GM23248 (cell line): ENCODE results near the gene FAM234A. TPM values are rescaled to one million over a fixed set of nuclear protein-coding genes. Genes with fewer than 3 reads are reported as not detected.

Source experiments
- DNase-seq: peaks from one replicate; pipeline ENCODE4 v3.0.0-alpha.2; 2015
- H2AFZ ChIP-seq: fragments of 200-600 bp; sonication (generic); 2 replicates; pipeline ENCODE4 v1.6.1; 2016; ENCODE audit warnings: antibody characterized with exemption
- H3F3A ChIP-seq: fragments of 200-600 bp; sonication (generic); 2 replicates; pipeline ENCODE4 v1.6.1; 2016; ENCODE audit warnings: mild to moderate bottlenecking, antibody characterized with exemption, mixed run types; ENCODE audit not compliant: insufficient read depth
- H3K27ac ChIP-seq: fragments of 200-600 bp; sonication (generic); 2 replicates; pipeline ENCODE4 v1.5.1; 2016; ENCODE audit warnings: mild to moderate bottlenecking
- H3K27me3 ChIP-seq: fragments of 200-600 bp; sonication (generic); replicated peaks from 2 replicates; pipeline ENCODE4 v1.6.1; 2016; ENCODE audit warnings: mild to moderate bottlenecking; ENCODE audit not compliant: insufficient read depth
- H3K36me3 ChIP-seq: fragments of 200-600 bp; sonication (generic); 2 replicates; pipeline ENCODE4 v1.6.1; 2016; ENCODE audit warnings: low read depth, mild to moderate bottlenecking
- H3K4me1 ChIP-seq: fragments of 200-600 bp; sonication (generic); 2 replicates; pipeline ENCODE4 v1.6.1; 2016; ENCODE audit warnings: mild to moderate bottlenecking; ENCODE audit not compliant: insufficient read depth
- H3K4me2 ChIP-seq: fragments of 200-600 bp; sonication (generic); one replicate; pipeline ENCODE4 v1.6.1; 2016; ENCODE audit warnings: mild to moderate bottlenecking; ENCODE audit not compliant: unreplicated experiment
- H3K4me3 ChIP-seq: fragments of 200-600 bp; sonication (generic); 2 replicates; pipeline ENCODE4 v1.5.1; 2016; ENCODE audit warnings: mild to moderate bottlenecking
- H3K79me2 ChIP-seq: fragments of 200-600 bp; sonication (generic); 2 replicates; pipeline ENCODE4 v1.6.1; 2016; ENCODE audit warnings: mild to moderate bottlenecking; ENCODE audit not compliant: insufficient read depth
- H3K9ac ChIP-seq: fragments of 200-600 bp; sonication (generic); 2 replicates; pipeline ENCODE4 v1.6.1; 2016; ENCODE audit warnings: mild to moderate bottlenecking
- H3K9me2 ChIP-seq: fragments of 200-600 bp; sonication (generic); 2 replicates; pipeline ENCODE4 v1.6.1; 2016; ENCODE audit warnings: mixed run types, mild to moderate bottlenecking, moderate library complexity; ENCODE audit not compliant: insufficient read depth
- H3K9me3 ChIP-seq: fragments of 200-600 bp; sonication (generic); one replicate; pipeline ENCODE4 v1.6.1; 2017; ENCODE audit warnings: low read depth
- H4K20me1 ChIP-seq: fragments of 200-600 bp; sonication (generic); 2 replicates; pipeline ENCODE4 v1.6.0; 2016; ENCODE audit not compliant: insufficient read depth
- EZH2 ChIP-seq: fragments of 200-600 bp; sonication (generic); IDR thresholded peaks from 2 replicates; pipeline ENCODE4 v1.6.1; 2018; ENCODE audit warnings: antibody characterized with exemption, mild to moderate bottlenecking; ENCODE audit not compliant: insufficient read depth, poor library complexity, severe bottlenecking
- EZH2phosphoT487 ChIP-seq: fragments of 200-600 bp; sonication (generic); IDR thresholded peaks from 2 replicates; pipeline ENCODE4 v1.6.1; 2018; ENCODE audit warnings: antibody characterized with exemption, moderate library complexity, mild to moderate bottlenecking, low read depth; ENCODE audit not compliant: insufficient read depth
- WGBS, 2 experiments: methylation state at CpG; one replicate each; pipeline ENCODE4 v1.1.6; 2015 to 2017; ENCODE audit warnings: low lambda C conversion rate in 2 of 2, low coverage in 1 of 2; ENCODE audit errors: missing lambda C conversion rate in 2 of 2; 5-methylcytosine and 5-hydroxymethylcytosine counted together
- in situ Hi-C: fragments of 300-500 bp; cut with MboI; formaldehyde crosslinking; loops from 2 replicates; pipeline ENCODE4 v1.15.0; 2020
- polyA plus RNA-seq: library from polyadenylated mRNA; unstranded; fragments of >200 nt; fragmentation: Nextera tagmentation; extraction: Ambion mirVana; gene quantifications from 2 replicates; pipeline ENCODE4 v1.2.1, GENCODE V29; 2016
- total RNA-seq: library from RNA; depleted of rRNA; stranded (reverse); fragments of >200 nt; shearing (Covaris generic); gene quantifications from 2 replicates; pipeline ENCODE4 v1.2.3, GENCODE V29; 2014

The FAM234A gene
- total and polyA plus RNA-seq, 2 experiments from 2014 or later: 113 to 165 TPM

DNA sequence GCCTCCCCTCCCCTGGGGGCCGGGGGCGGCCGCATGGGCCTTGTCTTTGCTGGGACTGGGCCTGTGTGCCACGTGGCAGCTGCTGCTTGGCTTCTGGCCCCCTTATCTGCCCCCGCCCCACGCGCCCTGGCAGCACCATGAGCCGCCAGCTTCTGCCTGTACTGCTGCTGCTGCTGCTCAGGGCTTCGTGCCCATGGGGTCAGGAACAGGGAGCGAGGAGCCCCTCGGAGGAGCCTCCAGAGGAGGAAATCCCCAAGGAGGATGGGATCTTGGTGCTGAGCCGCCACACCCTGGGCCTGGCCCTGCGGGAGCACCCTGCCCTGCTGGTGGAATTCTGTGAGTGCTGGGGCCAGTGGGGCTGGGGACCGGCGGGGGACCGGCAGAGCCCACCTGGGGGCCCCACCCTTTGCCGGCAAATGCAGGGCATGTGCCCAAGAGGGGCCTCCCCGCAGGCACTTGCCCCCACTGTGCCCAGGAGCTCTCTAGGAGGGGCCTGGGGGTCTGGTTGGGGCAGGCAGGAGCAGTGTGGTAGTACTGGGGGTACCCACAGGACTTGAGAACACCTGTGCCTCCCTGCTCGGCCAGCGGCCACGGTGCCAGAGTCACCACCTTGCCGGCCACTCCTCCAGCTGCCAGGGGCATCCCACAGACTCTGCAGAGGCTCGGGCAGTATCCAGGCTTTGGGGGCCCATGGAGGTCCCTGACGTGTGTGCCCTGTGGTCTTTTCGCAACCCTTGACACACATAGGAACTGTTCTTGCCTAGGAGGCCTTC, 48.6 kb downstream of the FAM234A start, which contains the start of gene PDIA2:
Gene PDIA2 (plus strand): TSS at position 132 of the 773 bp plus-strand sequence. CDS start 6 bp downstream, at position 138.
- Histone ChIP-seq H3F3A (no peaks in the 10 kb centered on the region), H3K36me3 (no peaks in the 10 kb centered on the region), H3K9ac (no peak within 1 kb of the TSS), H3K4me3 (no peak within 1 kb of the TSS), H3K9me3 (no peaks in the 10 kb centered on the region), H3K9me2 (no peaks in the 10 kb centered on the region), H3K27me3 (0 out of 2 replicates have a peak, but pooled peaks cover 9% of the 10 kb centered on the region), H3K79me2 (no peaks in the 10 kb centered on the region), H4K20me1 (no peaks in the 10 kb centered on the region), H3K4me1 (no peaks in the 10 kb centered on the region), H3K4me2 (no peak within 1 kb of the TSS), H3K27ac (no peak within 1 kb of the TSS), H2AFZ (no peak within 1 kb of the TSS)
- in situ Hi-C loops: no loop called here
- no peak for TF ChIP-seq EZH2
- TF ChIP-seq EZH2phosphoT487: no peak
- no peak for DNase-seq
- WGBS, 2 experiments: 74 to 78% methylated on average over 15 to 25 of the region's 25 CpGs

DNA sequence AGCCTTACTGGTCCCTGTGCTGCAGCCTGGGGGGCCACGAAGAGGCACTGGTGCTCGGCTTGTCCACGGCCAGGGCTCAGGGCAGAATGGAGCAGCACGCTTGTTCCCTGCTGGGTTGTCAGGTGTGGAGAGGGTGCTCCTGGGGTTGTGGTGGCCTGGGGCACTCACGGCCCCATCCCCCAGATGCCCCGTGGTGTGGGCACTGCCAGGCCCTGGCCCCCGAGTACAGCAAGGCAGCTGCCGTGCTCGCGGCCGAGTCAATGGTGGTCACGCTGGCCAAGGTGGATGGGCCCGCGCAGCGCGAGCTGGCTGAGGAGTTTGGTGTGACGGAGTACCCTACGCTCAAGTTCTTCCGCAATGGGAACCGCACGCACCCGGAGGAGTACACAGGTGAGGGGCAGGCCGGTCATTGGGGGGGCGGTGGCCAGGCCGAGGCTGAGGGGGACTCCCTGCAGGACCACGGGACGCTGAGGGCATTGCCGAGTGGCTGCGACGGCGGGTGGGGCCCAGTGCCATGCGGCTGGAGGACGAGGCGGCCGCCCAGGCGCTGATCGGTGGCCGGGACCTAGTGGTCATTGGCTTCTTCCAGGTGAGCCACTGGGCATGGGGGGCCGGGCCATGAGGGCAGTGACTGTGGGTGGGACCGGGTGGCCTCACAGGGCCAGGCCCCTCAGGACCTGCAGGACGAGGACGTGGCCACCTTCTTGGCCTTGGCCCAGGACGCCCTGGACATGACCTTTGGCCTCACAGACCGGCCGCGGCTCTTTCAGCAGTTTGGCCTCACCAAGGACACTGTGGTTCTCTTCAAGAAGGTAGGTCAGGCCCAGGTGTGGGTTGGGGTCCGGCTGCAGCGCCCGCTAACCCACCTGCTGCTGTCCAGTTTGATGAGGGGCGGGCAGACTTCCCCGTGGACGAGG, 49.8 kb downstream of the FAM234A start:
- in situ Hi-C loops: no loop called here
- H3K4me2 ChIP-seq: no peak overlapping the region
- 95% methylated on average over 40 to 52 of the region's 52 CpGs for WGBS, 2 experiments
- H3K4me3 ChIP-seq: no peak overlapping the region
- TF ChIP-seq EZH2 (no peak), EZH2phosphoT487 (no peak)
- no peaks in the 10 kb centered on the region for H3K9me3 ChIP-seq
- H3K79me2 ChIP-seq: no peaks in the 10 kb centered on the region
- H3K27me3 ChIP-seq: 0 out of 2 replicates have a peak, but pooled peaks cover 9% of the 10 kb centered on the region
- H3K27ac ChIP-seq: no peak overlapping the region
- H3K9me2 ChIP-seq: no peaks in the 10 kb centered on the region
- no peaks in the 10 kb centered on the region for H4K20me1 ChIP-seq
- no peak for DNase-seq
- no peaks in the 10 kb centered on the region for H3K36me3 ChIP-seq
- no peaks in the 10 kb centered on the region for H3F3A ChIP-seq
- H3K9ac ChIP-seq: no peak overlapping the region
- H3K4me1 ChIP-seq: no peaks in the 10 kb centered on the region
- H2AFZ ChIP-seq: no peak overlapping the region

DNA sequence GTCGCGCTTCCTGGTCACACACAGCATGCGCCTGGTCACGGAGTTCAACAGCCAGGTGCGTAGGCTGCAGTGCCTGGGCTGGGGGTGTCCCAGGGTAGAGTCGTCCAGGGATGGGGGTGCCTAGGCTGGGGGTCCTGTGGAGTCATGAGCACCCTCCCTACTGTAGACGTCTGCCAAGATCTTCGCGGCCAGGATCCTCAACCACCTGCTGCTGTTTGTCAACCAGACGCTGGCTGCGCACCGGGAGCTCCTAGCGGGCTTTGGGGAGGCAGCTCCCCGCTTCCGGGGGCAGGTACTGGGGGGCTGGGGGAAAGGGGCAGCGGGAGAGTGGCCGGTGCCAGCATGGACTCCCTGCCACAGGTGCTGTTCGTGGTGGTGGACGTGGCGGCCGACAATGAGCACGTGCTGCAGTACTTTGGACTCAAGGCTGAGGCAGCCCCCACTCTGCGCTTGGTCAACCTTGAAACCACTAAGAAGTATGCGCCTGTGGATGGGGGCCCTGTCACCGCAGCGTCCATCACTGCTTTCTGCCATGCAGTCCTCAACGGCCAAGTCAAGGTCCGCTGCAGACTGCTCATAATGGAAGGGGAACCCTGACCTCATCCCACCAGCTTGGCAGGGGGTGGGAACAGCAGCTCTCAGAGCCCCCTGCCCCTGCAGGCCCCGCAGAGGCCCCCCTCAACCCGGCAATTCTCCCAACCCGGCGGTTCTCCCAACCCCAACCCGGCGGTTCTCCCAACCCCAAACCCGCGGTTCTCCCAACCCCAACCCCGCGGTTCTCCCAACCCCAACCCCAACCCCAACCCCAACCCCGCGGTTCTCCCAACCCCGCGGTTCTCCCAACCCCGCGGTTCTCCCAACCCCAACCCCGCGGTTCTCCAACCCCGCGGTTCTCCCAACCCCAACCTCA, 50.8 kb downstream of the FAM234A start:
- Histone ChIP-seq H3K9me2 (no peaks in the 10 kb centered on the region), H3K79me2 (no peaks in the 10 kb centered on the region), H3K4me2 (no peak overlapping the region), H3K27ac (no peak overlapping the region), H3K36me3 (no peaks in the 10 kb centered on the region), H3K4me1 (no peaks in the 10 kb centered on the region), H3F3A (no peaks in the 10 kb centered on the region), H3K4me3 (no peak overlapping the region), H3K9ac (no peak overlapping the region), H3K9me3 (no peaks in the 10 kb centered on the region), H4K20me1 (no peaks in the 10 kb centered on the region), H2AFZ (no peak overlapping the region), H3K27me3 (0 out of 2 replicates have a peak, but pooled peaks cover 7% of the 10 kb centered on the region)
- in situ Hi-C loops: no loop called here
- no peak for DNase-seq
- TF ChIP-seq EZH2phosphoT487: no peak
- TF ChIP-seq EZH2: no peak
- 92 to 96% methylated on average over 19 to 44 of the region's 48 CpGs for WGBS, 2 experiments
